ENCODE results near the gene NSUN3. TPM values are rescaled to one million over a fixed set of nuclear protein-coding genes. Genes with fewer than 3 reads are reported as not detected.

Gene NSUN3
- total and polyA plus RNA-seq, 10 of the 15 experiments (the other 5 are each of a cell fraction or from before 2014, with no cell fraction given) = 9.1 to 20.3 (median 11.7) TPM

- ChIA-PET POLR2A (no interaction called here), CTCF (interaction anchor here (1.1 to 2.5 kb wide), 3 partner anchors 14 to 19 kb away, joined by 4 to 12 read pairs (median 10); no protein-coding TSS in a partner anchor), RAD21 (ENCODE audit: unreplicated experiment) (no interaction called here), SMC1A (ENCODE audit: uncharacterized antibody, unreplicated experiment) (interaction anchor here (0.6 to 2.0 kb wide), 5 partner anchors 12 to 32 kb away, joined by 3 to 11 read pairs (median 3); partner anchors contain the start of genes DHFR2 and NSUN3)
- DNase-seq (ENCODE audit: low read depth, low spot score) (no peak), ATAC-seq (no peak), FAIRE-seq (no peak)
- H2AFZ ChIP-seq (ENCODE audit: control insufficient read depth, low read depth, low read length) = no peak overlapping the region
- no peak overlapping the region for H3K9ac ChIP-seq (ENCODE audit: control insufficient read depth, insufficient read depth, low read length)
- no peak overlapping the region for H3K4me3 ChIP-seq
- H3K4me2 ChIP-seq (ENCODE audit: control insufficient read depth, insufficient read depth) = no peak overlapping the region
- no peaks in the 10 kb centered on the region for H3K36me3 ChIP-seq (ENCODE audit: control insufficient read depth in 2 of 2, insufficient read depth in 2 of 2, low read length in 1 of 2)
- H3K79me2 ChIP-seq (ENCODE audit: control insufficient read depth, insufficient read depth, low read length) = no peaks in the 10 kb centered on the region
- no peak overlapping the region for H3K27ac ChIP-seq (ENCODE audit: control insufficient read depth, insufficient read depth)
- no peaks in the 10 kb centered on the region for H4K20me1 ChIP-seq (ENCODE audit: control insufficient read depth, insufficient read depth)
- no peak for TF ChIP-seq NFXL1 (IDR thresholded peaks at IDR 0.05; ENCODE audit: borderline replicate concordance)
- TF ChIP-seq NKRF (conservative IDR thresholded peaks at IDR 0.05) = no peak
- no peak for TF ChIP-seq BCL11A (IDR thresholded peaks at IDR 0.05; ENCODE audit: low read depth, low read length)
- intact Hi-C loops (cut with micrococcal nuclease; ENCODE audit: unreplicated experiment) (no loop called here), in situ Hi-C loops (cut with MboI) (no loop called here)
- no peaks in the 10 kb centered on the region for H3K9me3 ChIP-seq (replicated peaks; ENCODE audit: control insufficient read depth, insufficient read depth, low read length)
- no peaks in the 10 kb centered on the region for H3K4me1 ChIP-seq (ENCODE audit: control insufficient read depth, insufficient read depth, low read length)
- no TSS peak for BruUV-seq (replicated peaks)
- no peaks in the 10 kb centered on the region for H3K27me3 ChIP-seq (replicated peaks in 1 of 2; ENCODE audit: control insufficient read depth in 2 of 2, insufficient read depth in 2 of 2, low read length in 1 of 2)
Measured at GRCh38 chr3:94050546-94050945, 12.3 kb upstream of the NSUN3 start.

- WGBS (ENCODE audit: insufficient coverage, insufficient replicate concordance, low lambda C conversion rate, missing lambda C conversion rate) = 96% methylated on average over 13 of the region's 13 CpGs
- SMC1A ChIA-PET (ENCODE audit: uncharacterized antibody, unreplicated experiment) = interaction anchor here (1.0 to 1.5 kb wide), 2 partner anchors 41 to 53 kb away, joined by 3 to 4 read pairs; no protein-coding TSS in a partner anchor
- H3K4me1 ChIP-seq (ENCODE audit: control insufficient read depth, insufficient read depth, low read length) = no peaks in the 10 kb centered on the region
- no peaks in the 10 kb centered on the region for H4K20me1 ChIP-seq (ENCODE audit: control insufficient read depth, insufficient read depth)
- peaks cover 0 to 8% of the 10 kb centered on the region in 2 experiments; a peak in 1 of 4 replicates for H3K36me3 ChIP-seq (ENCODE audit: control insufficient read depth in 2 of 2, insufficient read depth in 2 of 2, low read length in 1 of 2)
- peaks cover under 1% of the 10 kb centered on the region; the same call in 2 of the 3 replicates for H3K9me3 ChIP-seq (replicated peaks; ENCODE audit: control insufficient read depth, insufficient read depth, low read length)
- FAIRE-seq (no peak), DNase-seq (ENCODE audit: low read depth, low spot score) (no peak), ATAC-seq (no peak)
- no peaks in the 10 kb centered on the region for H3K27me3 ChIP-seq (replicated peaks in 1 of 2; ENCODE audit: control insufficient read depth in 2 of 2, insufficient read depth in 2 of 2, low read length in 1 of 2)
- H3K79me2 ChIP-seq (ENCODE audit: control insufficient read depth, insufficient read depth, low read length) = peaks cover 37% of the 10 kb centered on the region
- H2AFZ ChIP-seq (ENCODE audit: control insufficient read depth, low read depth, low read length) = no peak overlapping the region
- POLR2A ChIA-PET = interaction anchor here (2.5 kb wide), 1 partner anchor 10 kb away, joined by 30 read pairs; no protein-coding TSS in a partner anchor
- H3K27ac ChIP-seq (ENCODE audit: control insufficient read depth, insufficient read depth) = no peak overlapping the region
- RAD21 ChIA-PET (ENCODE audit: unreplicated experiment) = interaction anchor here (1.5 to 2.2 kb wide), 2 partner anchors 10 to 73 kb away, joined by 4 to 24 read pairs; no protein-coding TSS in a partner anchor
- CTCF ChIA-PET = interaction anchor here (1.4 kb wide), 1 partner anchor 24 kb away, joined by 3 read pairs; no protein-coding TSS in a partner anchor
- H3K4me2 ChIP-seq (ENCODE audit: control insufficient read depth, insufficient read depth) = no peak overlapping the region
- intact Hi-C loops (cut with micrococcal nuclease; ENCODE audit: unreplicated experiment) (no loop called here), in situ Hi-C loops (cut with MboI) (no loop called here)
- BruUV-seq (replicated peaks) = no TSS peak
- H3K9ac ChIP-seq (ENCODE audit: control insufficient read depth, insufficient read depth, low read length) = no peak overlapping the region
- no peak overlapping the region for H3K4me3 ChIP-seq
- TF ChIP-seq USF2 (IDR thresholded peaks at IDR 0.05; ENCODE audit: borderline replicate concordance, low read depth, low read length) = no peak
- no peak for TF ChIP-seq ZNF274 (IDR thresholded peaks at IDR 0.05; ENCODE audit: insufficient read depth, insufficient read length)
- no peak for TF ChIP-seq HCFC1 (IDR thresholded peaks at IDR 0.05; ENCODE audit: low read length)
- no peak for TF ChIP-seq CEBPZ (IDR thresholded peaks at IDR 0.05; ENCODE audit: low read depth, low read length)
- no peak for TF ChIP-seq MXI1 (IDR thresholded peaks at IDR 0.05; ENCODE audit: low read depth, low read length)
- TF ChIP-seq SMC3 (IDR thresholded peaks at IDR 0.05; ENCODE audit: borderline replicate concordance, low read length) = no peak
- no peak for TF ChIP-seq IKZF1 (conservative IDR thresholded peaks at IDR 0.05)
- no peak for TF ChIP-seq STAT3 (IDR thresholded peaks at IDR 0.05; ENCODE audit: low read depth, low read length)
Measured at GRCh38 chr3:94061297-94061696, 1.6 kb upstream of the NSUN3 start.
